ENCODE data around the gene MBD6.

The MBD6 gene

DNA sequence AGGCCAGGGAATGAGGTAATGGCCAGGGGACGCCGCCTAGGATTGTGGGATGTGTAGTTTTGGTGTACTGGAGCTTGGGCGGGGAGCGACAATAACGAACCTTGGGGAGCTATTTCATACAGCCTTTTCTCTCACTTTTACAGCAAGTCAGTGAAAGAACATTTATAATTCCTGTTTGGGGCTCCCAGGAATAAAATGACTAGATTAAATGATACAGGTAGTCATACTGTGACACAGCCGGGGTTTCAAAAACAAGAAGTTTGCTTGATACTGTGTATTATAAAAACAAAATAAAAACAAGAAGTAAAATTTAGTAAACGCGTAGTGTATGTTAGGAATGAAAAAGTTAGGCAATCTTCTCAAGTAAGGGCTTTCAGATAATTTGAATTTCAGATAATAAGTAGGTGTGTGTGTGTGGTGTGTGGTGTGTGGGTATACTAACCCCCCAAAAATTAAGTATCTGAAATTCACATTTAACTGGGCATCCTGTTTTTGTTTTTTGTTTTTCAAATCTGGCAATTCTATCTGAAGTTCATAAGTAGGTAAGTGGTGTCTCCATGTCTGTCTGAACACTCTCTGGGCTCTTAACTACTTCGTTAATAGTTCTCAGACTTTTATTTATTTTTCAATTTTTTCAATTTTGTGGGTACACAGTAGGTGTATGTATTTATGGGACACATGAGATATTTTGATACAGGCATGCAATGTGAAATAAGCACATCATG lies 24.8 kb downstream of the MBD6 start:
- Histone ChIP-seq H3K4me1 (ENCODE audit: control insufficient read depth, insufficient read depth, low read length, unreplicated experiment) (peaks cover 27% of the 10 kb centered on the region), H3K36me3 (ENCODE audit: insufficient read depth, low read length) (no peaks in the 10 kb centered on the region), H3K79me2 (ENCODE audit: control insufficient read depth, insufficient read depth, low read length, unreplicated experiment) (peaks cover 30% of the 10 kb centered on the region), H3K27ac (ENCODE audit: low read depth, low read length) (no peak overlapping the region), H2AFZ (ENCODE audit: low read length, unreplicated experiment) (peak overlapping the region; percentile 97), H3K4me3 (ENCODE audit: low read depth, low read length) (peak overlapping the region; percentile 90), H3K27me3 (ENCODE audit: insufficient read depth, low read length) (peaks cover 8% of the 10 kb centered on the region; the same call in 1 of the 2 replicates)

DNA sequence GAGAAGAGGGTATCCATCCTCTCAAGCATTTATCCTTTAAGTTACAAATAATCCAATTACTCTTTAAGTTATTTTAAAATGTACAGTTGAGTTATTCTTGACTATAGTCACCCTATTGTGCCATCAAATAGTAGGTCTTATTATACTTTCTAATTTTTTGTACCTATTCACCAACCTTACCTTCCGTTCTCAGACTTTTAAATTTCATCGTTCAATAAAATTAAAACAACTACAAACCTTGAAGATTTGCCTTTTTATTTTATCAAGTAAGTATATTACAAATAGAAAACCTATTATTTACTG lies 25.3 kb downstream of the MBD6 start:
- Histone ChIP-seq H3K4me3 (ENCODE audit: low read depth, low read length) (no peak overlapping the region), H3K27ac (ENCODE audit: low read depth, low read length) (no peak overlapping the region), H3K4me1 (ENCODE audit: control insufficient read depth, insufficient read depth, low read length, unreplicated experiment) (peaks cover 32% of the 10 kb centered on the region), H3K36me3 (ENCODE audit: insufficient read depth, low read length) (no peaks in the 10 kb centered on the region), H2AFZ (ENCODE audit: low read length, unreplicated experiment) (no peak overlapping the region), H3K79me2 (ENCODE audit: control insufficient read depth, insufficient read depth, low read length, unreplicated experiment) (peaks cover 30% of the 10 kb centered on the region), H3K27me3 (ENCODE audit: insufficient read depth, low read length) (peaks cover 8% of the 10 kb centered on the region; the same call in 1 of the 2 replicates)

DNA sequence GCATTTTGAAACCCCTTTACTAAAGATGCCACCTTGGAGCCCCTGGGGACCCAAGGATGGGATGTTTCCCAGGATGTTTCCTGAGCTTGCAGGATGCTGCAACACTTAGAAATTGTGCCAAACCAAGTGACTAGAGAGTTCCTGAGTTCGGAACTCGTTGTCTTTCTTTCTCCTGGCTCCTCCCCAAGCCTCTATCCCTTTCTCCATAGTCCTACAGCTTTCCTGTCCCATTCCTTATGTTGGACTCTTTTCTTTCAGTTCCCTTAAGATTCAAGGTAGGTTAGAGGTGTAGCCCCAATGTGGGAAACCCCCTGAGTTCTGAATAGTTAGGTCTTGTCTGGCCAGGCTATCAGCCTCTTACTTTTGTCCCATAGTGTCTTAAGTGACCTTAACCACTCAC lies 25.9 kb downstream of the MBD6 start:
- H3K4me1 ChIP-seq (ENCODE audit: control insufficient read depth, insufficient read depth, low read length, unreplicated experiment): peaks cover 31% of the 10 kb centered on the region
- H3K36me3 ChIP-seq (ENCODE audit: insufficient read depth, low read length): no peaks in the 10 kb centered on the region
- H3K27me3 ChIP-seq (ENCODE audit: insufficient read depth, low read length): peaks cover 8% of the 10 kb centered on the region; the same call in 1 of the 2 replicates
- H3K27ac ChIP-seq (ENCODE audit: low read depth, low read length): no peak overlapping the region
- peaks cover 30% of the 10 kb centered on the region for H3K79me2 ChIP-seq (ENCODE audit: control insufficient read depth, insufficient read depth, low read length, unreplicated experiment)
- H3K4me3 ChIP-seq (ENCODE audit: low read depth, low read length): no peak overlapping the region
- H2AFZ ChIP-seq (ENCODE audit: low read length, unreplicated experiment): no peak overlapping the region

GRCh38 chr12:57549203-57549908 lies 26.7 kb downstream of the MBD6 start:
- peaks cover 8% of the 10 kb centered on the region; the same call in 1 of the 2 replicates for H3K27me3 ChIP-seq (ENCODE audit: insufficient read depth, low read length)
- H3K27ac ChIP-seq (ENCODE audit: low read depth, low read length): no peak overlapping the region
- H2AFZ ChIP-seq (ENCODE audit: low read length, unreplicated experiment): peak overlapping the region; percentile 72
- peak overlapping the region; percentile 78 for H3K4me3 ChIP-seq (ENCODE audit: low read depth, low read length)
- peaks cover 25% of the 10 kb centered on the region for H3K4me1 ChIP-seq (ENCODE audit: control insufficient read depth, insufficient read depth, low read length, unreplicated experiment)
- H3K36me3 ChIP-seq (ENCODE audit: insufficient read depth, low read length): no peaks in the 10 kb centered on the region
- H3K79me2 ChIP-seq (ENCODE audit: control insufficient read depth, insufficient read depth, low read length, unreplicated experiment): peaks cover 24% of the 10 kb centered on the region

DNA sequence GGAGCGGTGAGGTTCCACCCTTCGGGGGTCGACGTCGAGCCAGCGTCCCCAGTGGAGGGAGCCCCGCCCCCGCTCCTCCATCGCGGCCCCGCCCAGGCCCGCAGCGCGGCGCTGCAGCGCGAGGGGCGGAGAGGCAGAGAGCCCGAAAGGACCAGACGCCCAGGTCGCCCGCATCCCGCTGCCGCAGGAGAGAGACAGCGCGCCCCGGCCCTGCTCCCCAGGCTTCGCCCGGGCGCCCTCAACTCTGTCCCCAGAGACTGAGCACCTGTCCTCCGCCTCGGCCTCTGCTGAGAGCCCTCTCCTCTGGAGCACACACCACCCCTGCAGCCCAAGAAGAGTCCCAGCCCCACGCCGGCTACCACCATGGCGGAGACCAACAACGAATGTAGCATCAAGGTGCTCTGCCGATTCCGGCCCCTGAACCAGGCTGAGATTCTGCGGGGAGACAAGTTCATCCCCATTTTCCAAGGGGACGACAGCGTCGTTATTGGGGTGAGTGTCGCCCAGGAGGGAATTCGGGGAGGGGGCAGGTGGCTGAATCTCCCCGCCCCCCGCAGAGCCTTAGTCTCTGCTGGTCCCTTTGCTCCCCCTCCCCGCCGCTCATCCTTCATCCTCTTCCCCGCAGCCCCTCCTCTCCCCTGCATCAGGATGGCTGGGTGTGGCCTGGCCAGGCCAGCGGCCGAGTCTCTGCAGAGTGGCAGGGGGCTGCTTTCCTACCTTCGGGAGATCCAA lies 27.5 kb downstream of the MBD6 start, which contains the start of gene KIF5A:
Gene KIF5A, plus strand, starts transcription at position 136 of the 732 bp plus-strand sequence. Its CDS starts 228 bp downstream, at position 364.
- no peaks in the 10 kb centered on the region for H3K36me3 ChIP-seq (ENCODE audit: insufficient read depth, low read length)
- peaks cover 19% of the 10 kb centered on the region for H3K79me2 ChIP-seq (ENCODE audit: control insufficient read depth, insufficient read depth, low read length, unreplicated experiment)
- H3K4me3 ChIP-seq (ENCODE audit: low read depth, low read length): peak within 1 kb of the TSS; percentile 78
- peaks cover 25% of the 10 kb centered on the region for H3K4me1 ChIP-seq (ENCODE audit: control insufficient read depth, insufficient read depth, low read length, unreplicated experiment)
- H3K27me3 ChIP-seq (ENCODE audit: insufficient read depth, low read length): peaks cover 8% of the 10 kb centered on the region; the same call in 1 of the 2 replicates
- H2AFZ ChIP-seq (ENCODE audit: low read length, unreplicated experiment): peak within 1 kb of the TSS; percentile 72
- no peak within 1 kb of the TSS for H3K27ac ChIP-seq (ENCODE audit: low read depth, low read length)

- Histone ChIP-seq H3K27ac (ENCODE audit: low read depth, low read length) (no peak overlapping the region), H3K27me3 (ENCODE audit: insufficient read depth, low read length) (peaks cover 8% of the 10 kb centered on the region; the same call in 1 of the 2 replicates), H3K4me3 (ENCODE audit: low read depth, low read length) (peak overlapping the region; percentile 78), H3K4me1 (ENCODE audit: control insufficient read depth, insufficient read depth, low read length, unreplicated experiment) (peaks cover 16% of the 10 kb centered on the region), H3K79me2 (ENCODE audit: control insufficient read depth, insufficient read depth, low read length, unreplicated experiment) (peaks cover 11% of the 10 kb centered on the region), H2AFZ (ENCODE audit: low read length, unreplicated experiment) (no peak overlapping the region), H3K36me3 (ENCODE audit: insufficient read depth, low read length) (no peaks in the 10 kb centered on the region)
These were observed 28.3 kb downstream of the MBD6 start for GRCh38 chr12:57550641-57551549.

DNA sequence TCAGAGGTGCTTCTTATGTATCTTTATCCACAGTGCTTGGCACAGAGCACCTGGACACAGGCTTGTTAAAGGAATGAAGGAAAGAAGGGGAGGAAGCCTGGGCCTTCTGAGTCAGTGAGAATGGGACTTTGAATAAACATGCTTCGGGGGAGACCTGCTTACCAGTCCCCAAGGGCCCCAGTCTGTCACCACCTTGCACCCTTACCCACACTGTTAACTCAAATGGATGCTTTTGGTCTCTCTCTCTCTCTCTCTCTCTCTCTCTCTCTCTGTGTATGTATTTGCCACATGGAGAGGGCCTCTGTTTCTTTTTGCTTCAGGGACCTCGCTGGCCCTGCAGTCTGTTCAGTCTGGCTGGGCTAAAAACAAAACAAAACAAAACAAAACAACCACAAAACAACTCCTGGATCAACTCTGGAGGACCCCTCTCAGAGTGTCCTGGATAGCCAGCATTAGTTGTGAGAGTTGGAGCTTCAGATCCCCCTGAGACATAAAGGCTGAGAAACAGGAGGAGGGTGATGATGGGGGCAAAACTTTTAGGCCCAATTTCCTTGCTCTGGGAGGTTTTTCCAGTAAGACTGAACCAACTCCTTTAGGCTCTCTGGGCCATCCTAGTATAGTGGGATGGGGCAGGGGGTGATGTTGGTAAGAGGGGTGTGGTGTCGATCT lies 29.1 kb downstream of the MBD6 start:
- Histone ChIP-seq H3K4me3 (ENCODE audit: low read depth, low read length) (no peak overlapping the region), H2AFZ (ENCODE audit: low read length, unreplicated experiment) (no peak overlapping the region), H3K36me3 (ENCODE audit: insufficient read depth, low read length) (no peaks in the 10 kb centered on the region), H3K27ac (ENCODE audit: low read depth, low read length) (no peak overlapping the region), H3K27me3 (ENCODE audit: insufficient read depth, low read length) (peaks cover 8% of the 10 kb centered on the region; the same call in 1 of the 2 replicates), H3K4me1 (ENCODE audit: control insufficient read depth, insufficient read depth, low read length, unreplicated experiment) (peaks cover 14% of the 10 kb centered on the region), H3K79me2 (ENCODE audit: control insufficient read depth, insufficient read depth, low read length, unreplicated experiment) (peaks cover 2% of the 10 kb centered on the region)

GRCh38 chr12:57552306-57552651 lies 29.7 kb downstream of the MBD6 start:
- no peak overlapping the region for H3K4me3 ChIP-seq (ENCODE audit: low read depth, low read length)
- no peak overlapping the region for H3K27ac ChIP-seq (ENCODE audit: low read depth, low read length)
- peaks cover 8% of the 10 kb centered on the region; the same call in 1 of the 2 replicates for H3K27me3 ChIP-seq (ENCODE audit: insufficient read depth, low read length)
- H3K79me2 ChIP-seq (ENCODE audit: control insufficient read depth, insufficient read depth, low read length, unreplicated experiment): no peaks in the 10 kb centered on the region
- H3K36me3 ChIP-seq (ENCODE audit: insufficient read depth, low read length): no peaks in the 10 kb centered on the region
- peaks cover 14% of the 10 kb centered on the region for H3K4me1 ChIP-seq (ENCODE audit: control insufficient read depth, insufficient read depth, low read length, unreplicated experiment)
- no peak overlapping the region for H2AFZ ChIP-seq (ENCODE audit: low read length, unreplicated experiment)

GRCh38 chr12:57552835-57553313 lies 30.2 kb downstream of the MBD6 start:
- no peak overlapping the region for H3K4me3 ChIP-seq (ENCODE audit: low read depth, low read length)
- no peak overlapping the region for H2AFZ ChIP-seq (ENCODE audit: low read length, unreplicated experiment)
- H3K4me1 ChIP-seq (ENCODE audit: control insufficient read depth, insufficient read depth, low read length, unreplicated experiment): peaks cover 14% of the 10 kb centered on the region
- peaks cover 8% of the 10 kb centered on the region; the same call in 1 of the 2 replicates for H3K27me3 ChIP-seq (ENCODE audit: insufficient read depth, low read length)
- no peaks in the 10 kb centered on the region for H3K79me2 ChIP-seq (ENCODE audit: control insufficient read depth, insufficient read depth, low read length, unreplicated experiment)
- H3K27ac ChIP-seq (ENCODE audit: low read depth, low read length): no peak overlapping the region
- no peaks in the 10 kb centered on the region for H3K36me3 ChIP-seq (ENCODE audit: insufficient read depth, low read length)
